ENCODE data around the gene IL6R. TPM values are rescaled to one million over a fixed set of nuclear protein-coding genes. Genes with fewer than 3 reads are reported as not detected.

The IL6R gene
- total RNA-seq, 4 donors from 2014 or later: 31.6 to 53.7 (median 33.5) TPM

GRCh38 chr1:154465621-154466195, 60.6 kb downstream of the IL6R start:
- 73 to 74% methylated on average over 8 of the region's 8 CpGs for WGBS, 2 donors
- Histone ChIP-seq H3K4me3 (no peak overlapping the region), H3K27ac (peak overlapping the region in 1 of 4 donors; percentile 58), H3K27me3 (no peaks in the 10 kb centered on the region), H3K9me3 (no peaks in the 10 kb centered on the region), H3K36me3 (peaks cover 0 to 37% (median 0%) of the 10 kb centered on the region in 3 donors), H3K4me1 (peaks cover 0 to 42% (median 7%) of the 10 kb centered on the region in 4 donors)
- TF ChIP-seq POLR2A (IDR thresholded peaks at IDR 0.05) (no peak), CTCF (IDR thresholded peaks at IDR 0.05) (no peak), EP300 (IDR thresholded peaks at IDR 0.05) (no peak)
- no peak for DNase-seq (ENCODE audit: low spot score in 2 of 2)

GRCh38 chr1:154466206-154466605, 61.1 kb downstream of the IL6R start:
- no peaks in the 10 kb centered on the region for H3K27me3 ChIP-seq
- peaks cover 0 to 42% (median 7%) of the 10 kb centered on the region in 4 donors for H3K4me1 ChIP-seq
- WGBS, 2 donors: 60 to 62% methylated on average over 3 of the region's 3 CpGs
- H3K36me3 ChIP-seq: peaks cover 0 to 32% (median 0%) of the 10 kb centered on the region in 3 donors
- no peaks in the 10 kb centered on the region for H3K9me3 ChIP-seq
- no peak for TF ChIP-seq POLR2A (IDR thresholded peaks at IDR 0.05)
- no peak for TF ChIP-seq EP300 (IDR thresholded peaks at IDR 0.05)
- no peak for TF ChIP-seq CTCF (IDR thresholded peaks at IDR 0.05)
- H3K4me3 ChIP-seq: no peak overlapping the region
- peak overlapping the region in 2 of 4 donors; percentile 41 to 58 for H3K27ac ChIP-seq
- DNase-seq (ENCODE audit: low spot score in 2 of 2): no peak

- no peak for DNase-seq (ENCODE audit: low spot score in 2 of 2)
- Histone ChIP-seq H3K4me3 (no peak overlapping the region), H3K27ac (peak overlapping the region in 2 of 4 donors; percentile 41 to 58), H3K27me3 (no peaks in the 10 kb centered on the region), H3K36me3 (peaks cover 0 to 24% (median 0%) of the 10 kb centered on the region in 3 donors), H3K9me3 (no peaks in the 10 kb centered on the region), H3K4me1 (peaks cover 0 to 40% (median 7%) of the 10 kb centered on the region in 4 donors)
- 48 to 54% methylated on average over 8 of the region's 8 CpGs for WGBS, 2 donors
- TF ChIP-seq POLR2A (IDR thresholded peaks at IDR 0.05): no peak
- peak in 1 of 5 experiments; percentile 15 for TF ChIP-seq CTCF (IDR thresholded peaks at IDR 0.05)
- TF ChIP-seq EP300 (IDR thresholded peaks at IDR 0.05): no peak
Observed at GRCh38 chr1:154466921-154467417, 61.8 kb downstream of the IL6R start.

- H3K36me3 ChIP-seq: peaks cover 0 to 24% (median 0%) of the 10 kb centered on the region in 3 donors
- DNase-seq (ENCODE audit: low spot score in 2 of 2): no peak
- H3K4me1 ChIP-seq: peaks cover 0 to 35% (median 7%) of the 10 kb centered on the region in 4 donors
- TF ChIP-seq EP300 (IDR thresholded peaks at IDR 0.05) (no peak), CTCF (IDR thresholded peaks at IDR 0.05) (no peak), POLR2A (IDR thresholded peaks at IDR 0.05) (no peak)
- no peak overlapping the region for H3K4me3 ChIP-seq
- no peaks in the 10 kb centered on the region for H3K27me3 ChIP-seq
- H3K9me3 ChIP-seq: no peaks in the 10 kb centered on the region
- no peak overlapping the region for H3K27ac ChIP-seq
- 92 to 95% methylated on average over 11 of the region's 11 CpGs for WGBS, 2 donors
Observed at GRCh38 chr1:154467434-154468102, 62.4 kb downstream of the IL6R start.
